BE2C (cell line): Measurements from ENCODE around the gene ATP5F1E.

ENCODE experiments used
- DNase-seq: peaks from one replicate; pipeline ENCODE4 v3.0.0-alpha.2; 2020
- H3K27me3 ChIP-seq: fragments of 250-450 bp; sonication (Bioruptor Pico); 2 replicates; pipeline ENCODE4 v1.5.1; 2020; ENCODE audit warnings: mild to moderate bottlenecking
- H3K36me3 ChIP-seq: fragments of 250-450 bp; sonication (Bioruptor Pico); 2 replicates; pipeline ENCODE4 v1.5.1; 2020; ENCODE audit warnings: mild to moderate bottlenecking
- H3K4me1 ChIP-seq: fragments of 250-450 bp; sonication (Bioruptor Pico); 2 replicates; pipeline ENCODE4 v1.5.1; 2020
- H3K4me3 ChIP-seq: 2 replicates; pipeline ENCODE4 v1.5.1; 2011; ENCODE audit warnings: low read depth, low read length
- H3K9me3 ChIP-seq: fragments of 250-450 bp; sonication (Bioruptor Pico); 2 replicates; pipeline ENCODE4 v1.5.1; 2020
- CTCF ChIP-seq: IDR thresholded peaks from 2 replicates; pipeline ENCODE4 v1.5.1; 2012; ENCODE audit warnings: mild to moderate bottlenecking, low read depth, low read length

The ATP5F1E gene

GRCh38 chr20:59002874-59003399 is 29.2 kb downstream of the ATP5F1E start:
- no peaks in the 10 kb centered on the region for H3K9me3 ChIP-seq
- H3K4me1 ChIP-seq = no peaks in the 10 kb centered on the region
- no peak for TF ChIP-seq CTCF
- H3K4me3 ChIP-seq = no peak overlapping the region
- no peaks in the 10 kb centered on the region for H3K36me3 ChIP-seq
- DNase-seq = no peak
- no peaks in the 10 kb centered on the region for H3K27me3 ChIP-seq

DNA sequence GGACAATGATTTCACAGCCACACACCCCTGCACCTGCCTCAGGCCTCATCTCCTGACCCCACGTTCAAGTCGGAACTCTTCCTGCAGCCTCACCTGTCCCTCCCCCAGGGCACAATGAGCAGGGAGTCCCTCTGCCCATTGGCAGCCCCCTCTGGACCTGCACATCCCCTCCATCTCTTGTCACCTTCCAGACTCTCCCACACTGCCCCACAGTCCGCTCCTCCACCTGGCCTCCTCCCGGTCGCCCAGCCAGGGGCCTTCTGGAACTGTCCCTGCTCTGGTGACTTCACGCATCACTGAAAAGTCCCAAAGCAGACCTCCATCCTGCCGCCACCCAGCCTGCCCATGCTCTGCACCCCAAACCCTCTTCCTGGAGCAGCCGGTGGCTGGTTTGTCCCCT is 29.7 kb downstream of the ATP5F1E start:
- Histone ChIP-seq H3K4me3 (no peak overlapping the region), H3K36me3 (no peaks in the 10 kb centered on the region), H3K4me1 (no peaks in the 10 kb centered on the region), H3K9me3 (no peaks in the 10 kb centered on the region), H3K27me3 (no peaks in the 10 kb centered on the region)
- DNase-seq = no peak
- TF ChIP-seq CTCF = no peak

GRCh38 chr20:59001449-59002171 is 30.5 kb downstream of the ATP5F1E start:
- peaks cover 2% of the 10 kb centered on the region; the same call in 1 of the 2 replicates for H3K36me3 ChIP-seq

DNA sequence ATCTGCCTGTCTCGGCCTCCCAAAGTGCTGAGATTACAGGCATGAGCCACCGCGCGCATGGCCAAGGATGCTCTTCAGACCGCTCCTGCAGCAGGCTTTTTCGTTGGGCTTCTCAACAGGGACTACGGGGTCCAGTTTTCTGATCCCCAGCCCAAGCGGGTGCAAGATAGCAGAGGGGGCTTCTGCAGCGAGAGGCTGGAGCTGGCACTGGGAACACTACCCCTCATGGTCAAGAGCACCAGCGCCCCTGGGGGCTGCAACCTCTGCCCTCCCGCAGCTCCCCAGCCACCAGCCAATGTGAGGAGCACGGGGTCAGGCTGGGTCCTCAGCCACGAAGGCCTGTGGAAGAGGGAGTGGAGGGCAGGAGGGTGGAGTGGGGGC is 31.1 kb downstream of the ATP5F1E start:
- H3K9me3 ChIP-seq = no peaks in the 10 kb centered on the region
- no peaks in the 10 kb centered on the region for H3K4me1 ChIP-seq
- H3K36me3 ChIP-seq = peaks cover 6% of the 10 kb centered on the region; the same call in 1 of the 2 replicates
- no peaks in the 10 kb centered on the region for H3K27me3 ChIP-seq
- DNase-seq = no peak
- no peak overlapping the region for H3K4me3 ChIP-seq
- TF ChIP-seq CTCF = no peak

More at GRCh38 chr20:59001449-59002171, 30.5 kb downstream of the ATP5F1E start:
- TF ChIP-seq CTCF = no peak
- Histone ChIP-seq H3K9me3 (no peaks in the 10 kb centered on the region), H3K27me3 (no peaks in the 10 kb centered on the region), H3K4me1 (no peaks in the 10 kb centered on the region), H3K4me3 (no peak overlapping the region)
- no peak for DNase-seq

DNA sequence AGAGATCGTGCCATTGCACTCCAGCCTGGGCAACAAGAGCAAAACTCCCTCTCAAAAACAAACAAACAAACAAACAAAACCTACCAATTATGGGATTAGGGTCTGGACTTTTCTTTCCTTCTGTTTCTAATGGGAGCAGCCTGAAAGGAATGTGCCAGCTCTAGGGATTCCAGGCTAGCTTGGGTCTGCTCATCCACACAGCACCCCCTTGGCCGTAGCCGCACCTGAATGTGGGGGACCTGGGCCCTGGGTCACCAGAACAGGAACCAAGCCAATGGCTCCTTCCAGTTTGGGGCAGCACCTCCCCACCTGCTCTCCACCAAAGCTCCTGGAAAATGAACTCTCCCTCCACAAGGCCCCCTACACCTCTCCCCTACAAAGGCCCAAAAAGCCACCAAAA is 31.8 kb downstream of the ATP5F1E start:
- Histone ChIP-seq H3K4me1 (no peaks in the 10 kb centered on the region), H3K27me3 (no peaks in the 10 kb centered on the region), H3K36me3 (peaks cover 13% of the 10 kb centered on the region), H3K4me3 (no peak overlapping the region), H3K9me3 (no peaks in the 10 kb centered on the region)
- TF ChIP-seq CTCF = no peak
- no peak for DNase-seq

DNA sequence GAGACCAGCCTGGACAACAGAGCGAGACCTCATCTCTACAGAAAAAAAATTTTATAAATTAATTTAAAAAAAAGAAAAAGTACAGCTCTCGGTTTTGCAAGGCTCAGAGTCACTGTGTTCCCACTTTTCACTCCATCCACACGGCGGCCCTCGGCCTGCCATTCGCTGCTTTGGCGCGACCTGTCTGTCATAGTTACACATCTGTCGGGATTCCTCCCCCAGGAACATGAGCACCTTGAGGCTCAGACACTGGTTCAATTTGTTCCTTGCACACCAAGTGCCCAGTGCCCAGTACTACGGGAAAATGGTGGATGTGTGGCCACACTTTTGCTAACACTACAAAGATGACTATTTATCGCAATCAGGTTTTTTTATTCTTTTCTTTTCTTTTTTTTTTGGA is 33.5 kb downstream of the ATP5F1E start:
- H3K27me3 ChIP-seq = no peaks in the 10 kb centered on the region
- no peaks in the 10 kb centered on the region for H3K9me3 ChIP-seq
- no peak overlapping the region for H3K4me3 ChIP-seq
- no peak for TF ChIP-seq CTCF
- H3K4me1 ChIP-seq = no peaks in the 10 kb centered on the region
- no peak for DNase-seq
- peaks cover 27% of the 10 kb centered on the region for H3K36me3 ChIP-seq
